Vagina (tissue), 2 donors: ENCODE results near the gene HOXB6. TPM values are rescaled to one million over a fixed set of nuclear protein-coding genes. Genes with fewer than 3 reads are reported as not detected.

Experiments used
- DNase-seq, 2 donors: peaks; one replicate each; pipeline ENCODE4 v3.0.0-alpha.2; 2017; ENCODE audit errors: extremely low spot score in 2 of 2
- H3K27ac ChIP-seq: fragments of 200-600 bp; sonication (generic); one replicate; pipeline ENCODE4 v1.5.1; 2019
- H3K27me3 ChIP-seq: fragments of 200-600 bp; sonication (generic); one replicate; pipeline ENCODE4 v1.5.1; 2019
- H3K36me3 ChIP-seq, 2 donors: fragments of 200-600 bp; sonication (generic); one replicate each; pipeline ENCODE4 v1.5.1; 2017 to 2019
- H3K4me1 ChIP-seq: fragments of 200-600 bp; sonication (generic); one replicate; pipeline ENCODE4 v1.5.1; 2019
- H3K4me3 ChIP-seq, 2 donors: fragments of 200-600 bp; sonication (generic); 1 replicate in 1 of 2; 2 replicates in 1 of 2; pipeline ENCODE4 v1.5.1; 2016 to 2019
- H3K9me3 ChIP-seq: fragments of 200-600 bp; sonication (generic); one replicate; pipeline ENCODE4 v1.5.1; 2019
- CTCF ChIP-seq, 3 experiments: fragments of 450-650 bp in 2 of 3; fragments of 200-600 bp in 1 of 3; sonication (generic) in 1 of 3; IDR thresholded peaks; one replicate each; pipeline ENCODE4 v1.5.1; 2017 to 2019; ENCODE audit warnings: antibody characterized with exemption in 3 of 3, mild to moderate bottlenecking in 2 of 3, moderate library complexity in 2 of 3
- POLR2A ChIP-seq, 2 donors: fragments of 450-650 bp; IDR thresholded peaks; one replicate each; pipeline ENCODE4 v1.6.1; 2017; ENCODE audit warnings: antibody characterized with exemption in 2 of 2, mild to moderate bottlenecking in 2 of 2, moderate library complexity in 2 of 2
- POLR2AphosphoS5 ChIP-seq, 2 donors: sonication (generic); formaldehyde crosslinking; IDR thresholded peaks; one replicate each; pipeline ENCODE4 v1.9.0; 2017; ENCODE audit warnings: antibody characterized with exemption in 2 of 2, mild to moderate bottlenecking in 2 of 2, low read depth in 1 of 2; ENCODE audit not compliant: insufficient read depth in 1 of 2
- intact Hi-C: fragments of 100-400 bp; cut with DNase I; formaldehyde crosslinking; loops from one replicate; pipeline ENCODE4 v1.15.1; 2023
- total RNA-seq: library from RNA; depleted of rRNA; stranded (reverse); fragments of >200 nt; gene quantifications from one replicate; pipeline ENCODE4 v1.2.3, GENCODE V29; 2016

Gene HOXB6
- total RNA-seq, 1 donor from 2014 or later = 1.2 TPM

- Histone ChIP-seq H3K27ac (peak overlapping the region; percentile 37), H3K4me3 (peak overlapping the region; percentile 36 to 60), H3K4me1 (peaks cover 37% of the 10 kb centered on the region), H3K36me3 (no peaks in the 10 kb centered on the region), H3K27me3 (peaks cover 18% of the 10 kb centered on the region), H3K9me3 (no peaks in the 10 kb centered on the region)
- no peak for DNase-seq
- TF ChIP-seq POLR2A (IDR thresholded peaks at IDR 0.05) = no peak
- peak in 1 of 2 donors; percentile 21 for TF ChIP-seq POLR2AphosphoS5 (IDR thresholded peaks at IDR 0.05; ENCODE audit: insufficient read depth in 1 of 2, low read depth in 1 of 2)
- intact Hi-C loops = no loop called here
Measured at GRCh38 chr17:48613862-48614694, 9.3 kb upstream of the HOXB6 start.

GRCh38 chr17:48612854-48613691 is 8.3 kb upstream of the HOXB6 start:
- peaks cover 34% of the 10 kb centered on the region for H3K4me1 ChIP-seq
- peaks cover 18% of the 10 kb centered on the region for H3K27me3 ChIP-seq
- intact Hi-C loops = no loop called here
- H3K9me3 ChIP-seq = no peaks in the 10 kb centered on the region
- peak overlapping the region; percentile 49 for H3K27ac ChIP-seq
- DNase-seq = no peak
- peak overlapping the region; percentile 42 to 60 for H3K4me3 ChIP-seq
- TF ChIP-seq CTCF (IDR thresholded peaks at IDR 0.05) (no peak), POLR2A (IDR thresholded peaks at IDR 0.05) (no peak), POLR2AphosphoS5 (IDR thresholded peaks at IDR 0.05; ENCODE audit: insufficient read depth in 1 of 2, low read depth in 1 of 2) (no peak)
- H3K36me3 ChIP-seq = no peaks in the 10 kb centered on the region

DNA sequence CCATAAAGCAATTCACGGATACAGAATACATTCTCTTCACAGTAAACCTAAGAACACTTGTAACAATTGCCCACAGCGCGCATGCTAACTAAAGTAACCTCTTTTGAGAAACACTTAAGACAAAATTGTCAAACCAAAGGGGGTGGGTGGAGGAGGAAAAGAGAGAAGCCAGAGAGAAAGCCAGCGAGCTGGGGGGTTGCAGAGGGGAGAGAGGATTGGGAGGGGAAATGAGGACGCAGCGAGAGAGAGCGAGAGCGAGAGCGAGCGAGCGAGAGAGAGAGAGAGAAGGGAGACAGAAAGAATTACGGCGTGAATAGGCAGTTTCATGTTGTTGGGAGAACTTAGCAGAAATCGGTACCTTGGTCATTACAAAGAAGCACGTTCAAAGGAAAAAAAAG is 7.7 kb upstream of the HOXB6 start:
- Histone ChIP-seq H3K36me3 (no peaks in the 10 kb centered on the region), H3K9me3 (no peaks in the 10 kb centered on the region), H3K27ac (peak overlapping the region; percentile 49), H3K4me1 (peaks cover 28% of the 10 kb centered on the region), H3K4me3 (peak overlapping the region; percentile 42 to 60), H3K27me3 (peaks cover 18% of the 10 kb centered on the region)
- intact Hi-C loops = no loop called here
- no peak for DNase-seq
- no peak for TF ChIP-seq POLR2AphosphoS5 (IDR thresholded peaks at IDR 0.05; ENCODE audit: insufficient read depth in 1 of 2, low read depth in 1 of 2)
- TF ChIP-seq CTCF (IDR thresholded peaks at IDR 0.05) = no peak
- no peak for TF ChIP-seq POLR2A (IDR thresholded peaks at IDR 0.05)

DNA sequence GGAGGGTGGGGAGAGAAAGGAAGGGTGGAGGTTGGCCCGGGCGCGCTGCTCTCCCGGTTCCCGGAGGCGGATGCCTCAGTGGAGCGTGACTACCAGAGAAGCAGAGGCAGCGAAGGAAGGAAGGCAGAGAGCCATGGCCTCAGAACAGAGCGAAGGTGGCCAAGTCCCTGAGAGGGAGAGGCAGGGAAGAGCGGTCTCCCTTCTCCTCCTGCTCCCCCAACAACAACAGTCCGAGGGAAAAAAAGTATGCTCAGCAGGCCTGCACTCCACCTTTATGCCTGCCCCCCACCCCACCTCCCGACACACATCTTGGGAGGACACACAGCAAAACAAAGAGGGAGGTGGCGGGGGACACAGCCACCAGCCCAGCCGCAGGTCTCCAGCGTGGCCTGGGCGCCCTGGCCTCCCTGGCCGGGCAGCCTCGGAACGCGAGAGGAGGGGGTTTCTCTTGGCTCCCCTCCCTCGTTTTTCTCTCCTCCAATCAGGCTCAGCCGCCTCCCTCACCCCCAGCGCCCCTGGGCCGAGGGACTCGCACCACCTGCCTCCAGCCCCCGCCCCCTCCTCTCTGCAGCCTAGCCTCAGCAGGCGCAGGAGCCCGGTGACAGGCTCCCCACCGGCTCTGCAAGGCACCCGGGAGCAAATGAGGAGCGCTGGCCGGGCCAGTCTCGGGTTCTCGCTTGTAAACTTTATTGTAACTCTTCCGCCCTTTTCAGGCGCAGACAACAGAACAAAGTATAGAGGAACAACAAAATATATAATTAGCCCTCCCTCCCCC is 7.1 kb upstream of the HOXB6 start:
- Histone ChIP-seq H3K36me3 (no peaks in the 10 kb centered on the region), H3K4me1 (peaks cover 28% of the 10 kb centered on the region), H3K4me3 (peak overlapping the region; percentile 42 to 60), H3K27ac (peak overlapping the region; percentile 49), H3K9me3 (no peaks in the 10 kb centered on the region), H3K27me3 (peaks cover 18% of the 10 kb centered on the region)
- DNase-seq = no peak
- TF ChIP-seq POLR2A (IDR thresholded peaks at IDR 0.05) = no peak
- TF ChIP-seq POLR2AphosphoS5 (IDR thresholded peaks at IDR 0.05; ENCODE audit: insufficient read depth in 1 of 2, low read depth in 1 of 2) = no peak
- TF ChIP-seq CTCF (IDR thresholded peaks at IDR 0.05) = no peak
- intact Hi-C loops = no loop called here

GRCh38 chr17:48611213-48611612 is 6.4 kb upstream of the HOXB6 start:
- H3K4me1 ChIP-seq = peaks cover 28% of the 10 kb centered on the region
- intact Hi-C loops = no loop called here
- H3K27ac ChIP-seq = peak overlapping the region; percentile 49
- peak overlapping the region; percentile 42 to 60 for H3K4me3 ChIP-seq
- H3K27me3 ChIP-seq = peaks cover 18% of the 10 kb centered on the region
- DNase-seq = no peak
- TF ChIP-seq POLR2AphosphoS5 (IDR thresholded peaks at IDR 0.05; ENCODE audit: insufficient read depth in 1 of 2, low read depth in 1 of 2) (no peak), POLR2A (IDR thresholded peaks at IDR 0.05) (no peak)
- no peaks in the 10 kb centered on the region for H3K36me3 ChIP-seq
- no peaks in the 10 kb centered on the region for H3K9me3 ChIP-seq
